GM11168 (cell line): ENCODE results near the gene KIF22.
"Not testable (repeated sequence)": the region's sequence is repeated elsewhere in the genome, so short reads cannot be mapped to it uniquely, and the experiment has no call there.

Experiments
- in situ Hi-C: fragments of 300-500 bp; cut with MboI; formaldehyde crosslinking; loops from one replicate; pipeline ENCODE4 v1.12.0; 2022; ENCODE audit warnings: low sequenced_read_pairs; ENCODE audit not compliant: unreplicated experiment

Gene KIF22

DNA sequence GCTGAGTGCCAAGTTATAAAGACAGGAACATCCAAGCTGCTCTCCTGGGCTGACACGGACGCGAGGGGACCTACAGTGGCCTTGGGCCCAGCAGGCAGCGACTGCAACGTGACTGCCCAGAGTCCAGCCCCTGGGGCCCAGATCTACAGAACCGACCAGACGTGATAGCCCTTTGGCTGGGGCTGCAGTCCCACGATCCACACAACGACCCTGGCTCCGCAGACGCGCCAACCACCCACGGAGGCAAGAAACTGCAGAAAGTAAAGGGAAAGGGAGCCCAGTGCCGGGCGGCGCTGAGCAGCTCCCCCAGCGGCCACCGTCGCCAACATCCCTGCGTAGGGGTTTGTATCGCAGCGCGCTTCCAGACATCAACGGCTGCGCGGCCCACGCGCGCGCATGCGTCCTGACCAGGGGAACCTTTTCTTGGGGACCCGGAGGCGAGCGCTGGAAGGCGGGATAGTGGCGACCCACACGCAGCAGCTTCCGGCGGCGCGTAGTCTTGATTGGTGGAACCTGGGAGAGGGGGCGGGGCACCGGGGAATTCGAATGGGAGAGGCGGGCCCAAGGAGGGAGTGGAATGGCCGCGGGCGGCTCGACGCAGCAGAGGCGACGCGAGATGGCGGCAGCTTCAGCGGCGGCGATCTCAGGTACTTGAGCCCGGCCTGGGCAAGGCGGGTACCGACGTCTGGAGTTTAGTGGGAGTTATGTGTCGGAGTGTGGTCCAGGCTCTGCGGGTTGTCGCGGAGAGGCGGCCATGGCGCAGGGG lies at the start of gene KIF22:
Gene KIF22, plus strand, starts transcription at position 569 of the 766 bp plus-strand sequence. Its CDS starts 9 bp downstream, at position 578.
- in situ Hi-C loops = no loop called here

- in situ Hi-C loops = loop anchor here (5.0 kb wide), 1 partner anchor 45 kb away; no protein-coding TSS in a partner anchor
Observed at GRCh38 chr16:29742683-29743275, 47.8 kb upstream of the KIF22 start.

DNA sequence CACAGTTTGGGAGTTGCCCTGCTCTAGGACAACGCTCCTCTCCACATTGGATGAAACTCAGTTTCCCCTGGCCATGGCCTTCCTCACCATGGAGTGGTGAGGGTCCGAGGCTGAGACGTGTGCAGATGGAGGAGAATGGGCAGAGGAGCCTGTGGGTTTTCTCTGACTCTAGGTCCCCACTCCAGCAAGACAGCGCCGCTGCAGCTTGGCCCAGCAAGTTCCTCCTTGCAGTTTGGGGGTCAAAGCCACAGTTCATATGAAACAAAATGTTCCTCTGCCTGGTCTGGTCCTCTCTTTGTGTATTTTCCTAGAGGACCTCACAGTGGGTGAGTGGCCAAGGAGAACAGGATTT lies 47.1 kb upstream of the KIF22 start:
- in situ Hi-C loops = loop anchor here (5.0 kb wide), 1 partner anchor 44 kb away; no protein-coding TSS in a partner anchor

DNA sequence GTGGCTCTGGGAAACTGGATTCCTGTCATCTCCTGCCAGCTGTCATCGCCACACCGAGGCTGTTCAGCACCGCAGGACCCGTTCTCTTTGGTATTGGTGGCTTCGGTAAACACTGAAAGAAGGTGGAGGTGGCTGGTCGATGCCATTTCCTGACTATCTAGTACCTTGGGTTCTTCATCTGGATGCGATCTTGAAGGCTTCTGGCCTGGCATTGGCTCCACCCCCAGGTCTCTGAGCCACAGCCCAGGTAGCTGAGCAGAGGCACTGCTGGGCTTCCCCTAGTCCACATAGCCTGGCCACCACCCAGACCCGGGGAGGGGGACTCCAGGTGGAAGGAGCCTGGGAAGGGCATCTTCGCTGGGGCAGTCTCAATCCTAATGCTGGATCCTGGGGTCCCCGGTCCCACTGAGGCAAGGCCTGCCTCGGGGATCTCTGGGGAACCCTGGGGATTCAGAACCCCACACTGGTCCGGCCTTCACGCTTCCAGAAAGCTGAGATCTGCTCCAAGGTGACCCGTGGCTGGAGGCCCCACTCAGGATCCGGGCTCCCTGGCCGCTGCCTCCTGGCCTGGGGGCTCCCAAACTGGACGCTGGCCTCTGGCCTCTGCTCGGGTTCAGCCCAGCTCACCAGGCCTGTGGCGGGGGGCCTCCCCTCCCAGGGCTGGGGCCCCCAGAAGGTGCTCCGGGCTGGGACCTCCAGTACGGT lies 46.6 kb upstream of the KIF22 start:
- in situ Hi-C loops = loop anchor here (5.0 kb wide), 1 partner anchor 43 kb away; no protein-coding TSS in a partner anchor

DNA sequence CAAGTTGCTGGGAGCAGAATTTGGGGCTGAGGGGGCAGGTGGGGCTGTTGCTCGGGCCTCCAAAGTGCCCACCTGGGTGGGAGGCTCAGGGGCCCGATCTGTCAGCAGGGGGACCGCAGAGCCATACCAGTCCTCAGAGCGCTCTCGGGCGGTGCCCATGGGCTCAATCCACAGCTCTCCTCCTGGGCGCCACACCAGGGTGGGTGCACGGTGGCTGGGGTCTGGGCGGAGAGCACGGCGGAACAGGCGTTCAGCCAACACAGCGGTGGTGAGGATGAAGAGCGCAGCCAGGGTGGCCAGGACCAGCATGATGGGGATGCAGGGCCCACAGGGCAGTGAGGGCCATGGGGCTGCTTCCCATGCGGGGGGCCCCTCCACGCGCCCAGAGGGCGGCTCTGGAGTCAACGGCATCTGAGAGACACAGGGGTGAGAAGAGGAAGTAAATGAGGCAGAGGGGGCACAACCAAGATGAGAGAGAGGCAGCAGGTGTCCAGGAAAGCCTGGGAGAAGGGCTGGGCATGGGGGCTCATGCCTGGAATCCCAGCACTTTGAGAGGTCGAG lies 45.9 kb upstream of the KIF22 start:
- in situ Hi-C loops = loop anchor here (5.0 kb wide), 1 partner anchor 43 kb away; no protein-coding TSS in a partner anchor

DNA sequence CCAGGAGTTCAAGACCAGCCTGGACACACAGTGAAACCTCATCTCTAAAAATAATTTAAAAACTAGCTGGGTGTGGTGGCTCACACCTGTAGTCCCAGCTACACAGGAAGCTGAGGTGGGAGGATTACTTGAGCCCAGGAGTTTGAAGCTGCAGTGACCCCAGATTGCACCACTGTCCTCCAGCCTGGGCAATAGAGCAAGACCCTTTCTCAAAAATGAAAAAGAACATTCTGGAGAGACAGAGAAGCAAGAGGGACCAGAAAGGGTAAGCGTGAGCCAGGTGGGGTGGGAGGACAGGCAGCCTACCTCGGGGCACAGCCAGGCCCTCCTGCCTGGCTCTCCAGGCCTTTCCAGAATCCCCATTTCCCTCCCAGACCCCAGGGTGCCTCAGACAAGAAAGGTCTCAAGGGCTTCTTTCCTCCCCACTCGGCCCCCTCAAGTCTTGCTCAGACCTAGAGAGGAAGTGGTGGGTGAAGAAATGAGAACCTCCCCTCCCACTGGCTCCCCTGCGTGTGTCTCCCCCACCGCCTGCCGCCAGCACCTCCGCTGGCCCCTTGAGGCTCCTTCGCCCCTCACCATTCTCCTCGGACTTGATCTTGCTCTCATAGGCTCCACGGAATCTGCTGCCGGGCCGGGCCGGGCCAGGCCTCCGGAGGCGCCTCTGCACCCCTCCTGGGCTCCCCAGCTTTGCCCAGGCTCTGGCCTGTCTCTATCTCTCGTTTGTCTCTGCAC lies 45.3 kb upstream of the KIF22 start:
- in situ Hi-C loops = no loop called here

DNA sequence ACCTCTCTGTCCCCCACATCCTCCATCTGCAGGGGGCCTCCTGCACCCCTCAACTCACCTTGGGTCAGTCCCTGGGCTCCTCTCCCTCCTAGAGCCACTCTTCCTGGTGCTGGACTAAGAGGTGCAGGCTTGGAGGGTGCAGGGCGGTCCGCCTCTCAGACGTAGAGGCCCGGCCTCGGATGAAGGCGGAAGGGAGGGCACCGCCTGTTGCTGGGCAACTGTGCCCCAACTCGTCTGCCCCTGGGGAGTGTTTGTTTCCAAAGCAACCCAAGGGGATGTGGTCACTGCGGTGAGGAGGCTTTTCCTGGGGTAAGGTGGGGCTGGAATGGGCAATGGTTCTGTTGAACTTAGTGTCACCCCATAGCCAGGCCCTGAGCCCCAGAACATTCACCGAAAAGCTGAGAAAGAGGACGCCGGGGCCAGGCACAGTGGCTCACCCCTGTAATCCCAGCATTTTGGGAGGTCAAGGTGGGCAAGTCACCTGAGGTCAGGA lies 44.7 kb upstream of the KIF22 start, which contains the start of gene C16orf54:
Gene C16orf54, minus strand, starts transcription at position 138 of the 493 bp plus-strand sequence. CDS start 1,039 bp downstream, outside the sequence.
- in situ Hi-C loops = no loop called here

GRCh38 chr16:29746518-29746917 lies 44.0 kb upstream of the KIF22 start:
- in situ Hi-C loops = not testable (repeated sequence)

DNA sequence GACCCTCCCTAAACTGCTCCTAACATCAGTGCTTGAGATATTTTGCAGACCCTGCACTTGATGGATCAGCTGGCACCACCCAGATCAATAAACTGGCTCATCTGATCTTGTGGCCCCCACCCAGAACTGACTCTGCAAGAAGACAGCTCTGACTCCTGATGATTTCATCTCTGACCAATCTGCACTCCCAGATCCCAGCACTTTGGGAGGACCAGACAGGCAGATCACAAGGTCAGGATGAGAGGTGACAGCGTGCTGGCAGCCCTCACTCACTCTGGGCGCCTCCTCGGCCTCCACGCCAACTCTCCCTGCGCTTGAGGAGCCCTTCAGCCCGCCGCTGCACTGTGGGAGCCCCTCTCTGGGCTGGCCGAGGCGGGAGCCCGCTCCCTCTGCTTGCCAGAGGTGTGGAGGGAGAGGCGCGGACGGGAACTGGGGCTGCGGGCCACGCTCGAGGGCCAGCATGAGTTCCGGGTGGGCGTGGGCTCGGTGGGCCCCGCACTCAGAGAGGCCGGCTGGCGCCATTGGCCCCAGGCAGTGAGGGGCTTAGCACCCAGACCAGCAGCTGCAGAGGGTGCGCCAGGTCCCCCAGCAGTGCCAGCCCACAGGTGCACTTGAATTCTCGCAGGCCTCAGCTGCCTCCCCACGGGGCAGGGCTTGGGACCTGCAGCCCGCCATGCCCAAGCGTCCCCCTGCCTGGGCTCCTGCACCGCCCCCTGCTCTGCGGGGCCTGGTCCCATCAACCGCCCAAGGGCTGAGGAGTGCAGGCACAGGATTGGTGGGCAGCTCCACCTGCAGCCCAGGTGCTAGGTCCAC lies 42.4 kb upstream of the KIF22 start:
- in situ Hi-C loops = no loop called here

DNA sequence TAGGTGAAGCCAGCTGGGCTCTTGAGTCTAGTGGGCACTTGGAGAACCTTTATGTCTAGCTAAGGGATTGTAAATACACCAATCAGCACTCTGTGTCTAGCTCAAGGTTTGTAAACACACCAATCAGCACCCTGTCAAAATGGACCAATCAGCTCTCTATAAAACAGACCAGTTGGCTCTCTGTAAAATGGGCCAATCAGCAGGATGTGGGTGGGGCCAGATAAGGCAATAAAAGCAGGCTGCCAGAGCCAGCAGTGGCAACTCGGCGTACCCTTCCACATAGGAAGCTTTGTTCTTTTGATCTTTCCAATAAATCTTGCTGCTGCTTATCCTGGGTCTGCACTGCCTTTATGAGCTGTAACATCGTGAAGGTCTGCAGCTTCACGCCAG lies 41.8 kb upstream of the KIF22 start:
- in situ Hi-C loops = not testable (repeated sequence)

DNA sequence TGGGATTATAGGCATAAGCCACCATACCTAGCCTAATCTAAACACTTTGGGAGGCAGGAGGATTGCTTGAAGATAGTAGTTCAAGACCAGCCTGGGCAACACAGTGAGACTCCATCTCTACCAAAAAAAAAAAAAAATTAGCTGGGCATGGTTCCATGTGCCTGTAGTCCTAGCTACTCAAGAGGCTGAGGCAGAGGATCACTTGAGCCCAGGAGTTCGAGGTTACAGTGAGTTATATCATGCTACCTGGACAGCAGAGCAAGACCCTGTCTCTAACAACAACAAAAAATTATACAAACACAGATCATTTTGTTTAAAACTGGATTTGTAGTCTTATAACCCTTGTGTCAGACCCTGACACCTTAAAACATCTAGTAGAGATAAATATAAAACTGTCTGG lies 37.0 kb upstream of the KIF22 start:
- in situ Hi-C loops = no loop called here

- in situ Hi-C loops = no loop called here
Observed at GRCh38 chr16:29756654-29757053, 33.9 kb upstream of the KIF22 start.

- in situ Hi-C loops = not testable (repeated sequence)
Observed at GRCh38 chr16:29757086-29757485, 33.5 kb upstream of the KIF22 start.

GRCh38 chr16:29757950-29758466 lies 32.5 kb upstream of the KIF22 start:
- in situ Hi-C loops = no loop called here

DNA sequence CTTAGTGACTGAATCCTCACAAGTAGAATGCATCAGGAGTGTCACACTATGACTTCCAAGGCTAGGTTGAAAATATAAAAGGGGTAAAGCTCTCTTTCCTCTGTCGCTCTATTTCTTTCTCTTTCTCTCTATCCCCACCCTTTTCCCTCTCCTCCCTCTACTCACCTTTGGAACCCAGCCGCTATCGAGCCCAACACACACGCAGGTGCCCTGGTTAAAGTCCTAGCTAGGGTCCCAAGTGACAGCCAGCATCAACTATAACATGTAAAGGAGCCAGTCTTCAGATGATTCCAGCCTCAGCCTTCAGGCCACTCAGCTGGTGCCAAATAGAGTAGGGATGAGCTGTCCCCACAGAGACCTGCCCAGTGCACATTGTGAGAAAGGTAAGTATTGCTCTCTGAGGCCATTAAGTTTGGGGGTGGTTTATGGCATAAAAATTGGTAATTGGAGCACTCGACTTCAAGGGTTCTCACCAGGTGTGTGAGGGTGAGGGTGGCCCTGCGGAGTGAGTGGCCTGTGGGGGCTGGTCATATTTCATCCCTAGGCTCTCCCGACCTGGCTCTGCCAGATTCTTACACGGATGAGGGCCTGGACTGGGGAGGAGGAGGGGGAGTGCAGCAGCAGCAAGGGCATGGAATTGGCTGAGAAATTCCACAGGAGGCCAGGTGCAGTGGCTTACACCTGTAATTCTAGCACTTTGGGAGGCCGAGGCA lies 29.8 kb upstream of the KIF22 start:
- in situ Hi-C loops = no loop called here

GRCh38 chr16:29761280-29761651 lies 29.3 kb upstream of the KIF22 start:
- in situ Hi-C loops = not testable (repeated sequence)

- in situ Hi-C loops = no loop called here
Observed at GRCh38 chr16:29761882-29762281, 28.7 kb upstream of the KIF22 start.

DNA sequence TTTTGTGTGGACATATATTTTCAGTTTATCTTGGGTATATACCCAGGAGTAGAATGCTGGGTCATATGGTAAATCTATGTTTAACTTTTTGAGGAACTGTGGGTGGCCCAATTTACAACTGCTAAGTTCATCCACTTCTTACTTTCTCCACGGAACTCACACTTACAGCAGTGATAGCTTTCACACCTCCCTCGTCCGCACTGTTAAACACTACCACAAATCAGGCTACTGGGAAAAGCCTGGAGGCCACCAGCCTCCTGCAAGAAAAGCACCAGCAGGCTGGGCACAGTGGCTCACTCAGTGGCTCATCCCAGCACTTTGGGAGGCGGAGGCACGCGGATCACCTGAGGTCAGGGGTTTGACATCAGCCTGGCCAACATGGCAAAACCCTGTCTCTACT lies 27.2 kb upstream of the KIF22 start:
- in situ Hi-C loops = no loop called here
